IMR-90 (cell line): ENCODE measurements around the gene MUCL3.

Experiments used
- CHD1 ChIP-seq: IDR thresholded peaks from 2 replicates; pipeline ENCODE4 v1.6.1; 2012; ENCODE audit warnings: low read depth, low read length, improper control_type of control experiment
- CTCF ChIP-seq: conservative IDR thresholded peaks from 2 replicates; pipeline ENCODE4 v1.5.1; 2012; ENCODE audit warnings: mild to moderate bottlenecking, low read depth, low read length, improper control_type of control experiment
- MXI1 ChIP-seq: IDR thresholded peaks from 2 replicates; pipeline ENCODE4 v1.6.1; 2012; ENCODE audit warnings: low read depth, mild to moderate bottlenecking, low read length, moderate library complexity, borderline replicate concordance
- NFE2L2 ChIP-seq: fragments of 150-350 bp; IDR thresholded peaks from 2 replicates; pipeline ENCODE4 v1.6.1; 2016; ENCODE audit warnings: low read depth, mild to moderate bottlenecking, low read length
- POLR2A ChIP-seq: IDR thresholded peaks from 2 replicates; pipeline ENCODE4 v1.6.1; 2012; ENCODE audit warnings: mild to moderate bottlenecking, low read depth, low read length

- TF ChIP-seq CTCF (no peak), POLR2A (no peak), NFE2L2 (no peak), MXI1 (no peak), CHD1 (no peak)
These were observed 51.1 kb downstream of the MUCL3 start for GRCh38 chr6:30991891-30992290.
